CD4-positive, CD25-positive, alpha-beta regulatory T cell (primary cell): ENCODE data around the gene NPIPB13. TPM values are rescaled to one million over a fixed set of nuclear protein-coding genes. Genes with fewer than 3 reads are reported as not detected.
"Not testable (repeated sequence)": the region's sequence is repeated elsewhere in the genome, so short reads cannot be mapped to it uniquely, and the experiment has no call there.

Experiments used
- ATAC-seq, 2 donors: fragments of 150-1000 bp; cut with Tn5 transposase; one replicate each; pipeline ENCODE4 v1.10.0; 2021; ENCODE audit warnings: low read depth in 2 of 2, moderate number of reproducible peaks in 2 of 2, moderate library complexity in 1 of 2
- DNase-seq, 3 donors: peaks; one replicate each; pipeline versions ENCODE4 v3.0.0 to v3.0.0-alpha.2; 2012 to 2022; ENCODE audit warnings: mixed read lengths in 1 of 3
- H3K27ac ChIP-seq: one replicate; pipeline ENCODE4 v1.7.0; 2013; ENCODE audit warnings: mild to moderate bottlenecking, low read length; ENCODE audit not compliant: insufficient read depth, poor library complexity, severe bottlenecking
- H3K27me3 ChIP-seq: one replicate; pipeline ENCODE4 v1.7.0; 2013; ENCODE audit warnings: low read length; ENCODE audit not compliant: control insufficient read depth, insufficient read depth
- H3K36me3 ChIP-seq: one replicate; pipeline ENCODE4 v1.7.0; 2013; ENCODE audit warnings: mild to moderate bottlenecking, low read length, moderate library complexity; ENCODE audit not compliant: control insufficient read depth, insufficient read depth
- H3K4me1 ChIP-seq: 2 replicates; pipeline ENCODE4 v1.7.0; 2013; ENCODE audit warnings: mild to moderate bottlenecking, low read length; ENCODE audit not compliant: insufficient read depth, control insufficient read depth, poor library complexity, severe bottlenecking
- H3K4me3 ChIP-seq: one replicate; pipeline ENCODE4 v1.7.0; 2013; ENCODE audit warnings: low read depth, mild to moderate bottlenecking, low read length, moderate library complexity
- H3K9me3 ChIP-seq, 2 experiments: 1 replicate in 1 of 2; 2 replicates in 1 of 2; pipeline ENCODE4 v1.7.0; 2013; ENCODE audit warnings: low read length in 2 of 2, mild to moderate bottlenecking in 1 of 2, moderate library complexity in 1 of 2; ENCODE audit not compliant: control insufficient read depth in 2 of 2
- H3K27ac Mint-ChIP-seq, 3 donors: one replicate each; pipeline ENCODE4 v1.8.0; 2020 to 2022; ENCODE audit warnings: mild to moderate bottlenecking in 3 of 3, mixed read lengths in 3 of 3, moderate library complexity in 2 of 3
- H3K27me3 Mint-ChIP-seq: one replicate; pipeline ENCODE4 v1.8.0; 2022; ENCODE audit warnings: mild to moderate bottlenecking, mixed read lengths
- H3K36me3 Mint-ChIP-seq: one replicate; pipeline ENCODE4 v1.8.0; 2020; ENCODE audit warnings: mixed read lengths
- H3K4me1 Mint-ChIP-seq, 4 donors: one replicate each; pipeline ENCODE4 v1.8.0; 2020 to 2022; ENCODE audit warnings: mixed read lengths in 4 of 4, mild to moderate bottlenecking in 1 of 4
- H3K4me3 Mint-ChIP-seq, 4 donors: one replicate each; pipeline ENCODE4 v1.8.0; 2020 to 2022; ENCODE audit warnings: mild to moderate bottlenecking in 4 of 4, mixed read lengths in 4 of 4, moderate library complexity in 3 of 4
- H3K9me3 Mint-ChIP-seq, 7 donors: one replicate each; pipeline ENCODE4 v1.8.0; 2020 to 2022; ENCODE audit warnings: mixed read lengths in 7 of 7, mild to moderate bottlenecking in 3 of 7, moderate library complexity in 2 of 7
- polyA plus RNA-seq, 4 donors: library from polyadenylated mRNA; unstranded; fragments of 300-500 nt; fragmentation: Illumina TruSeq; gene quantifications; one replicate each; pipeline ENCODE4 v1.2.3, GENCODE V29; 2021
- total RNA-seq: library from RNA; stranded (reverse); gene quantifications from one replicate; pipeline ENCODE4 v1.2.3, GENCODE V29; 2022

NPIPB13 gene
- total and polyA plus RNA-seq, 5 donors from 2014 or later: 0.68 to 30.5 (median 0.89) TPM

DNA sequence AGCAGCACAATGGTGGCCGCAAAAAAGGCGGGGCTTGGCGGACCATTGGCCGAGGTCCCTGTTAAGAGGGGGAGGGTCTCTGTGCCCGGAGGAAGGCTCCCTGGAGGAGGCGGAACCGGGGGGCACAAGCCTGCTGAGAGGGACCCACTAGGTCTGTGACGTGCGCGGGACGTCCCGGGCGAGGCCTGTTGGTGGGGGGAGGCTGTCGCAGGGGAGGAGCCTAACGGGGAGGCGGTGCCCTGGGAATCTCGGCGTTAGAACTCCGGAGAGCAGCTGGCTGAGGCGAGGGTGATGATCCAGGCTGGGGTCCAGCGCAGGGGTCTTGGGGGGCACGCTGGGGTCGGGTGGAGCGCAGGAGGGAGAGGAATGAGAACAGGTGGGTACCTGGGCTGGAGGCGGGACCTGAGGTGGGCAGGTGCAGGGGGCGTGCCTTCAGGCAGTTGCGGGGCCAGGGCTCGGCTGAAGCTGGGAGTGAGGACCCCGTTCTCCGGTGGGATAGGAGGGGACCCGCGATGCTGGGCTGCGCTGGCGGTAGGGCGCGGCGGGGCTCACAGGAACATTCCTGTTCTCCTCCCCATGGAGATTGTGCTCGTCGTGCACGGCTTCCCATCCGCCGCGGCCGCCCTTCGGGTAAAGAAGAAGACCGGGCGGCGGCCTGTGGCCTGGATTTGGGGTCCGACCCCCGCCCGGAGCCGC lies 42.6 kb downstream of the NPIPB13 start:
- not testable (repeated sequence) for H3K36me3 Mint-ChIP-seq, H3K9me3 Mint-ChIP-seq, H3K4me3 ChIP-seq, H3K27ac ChIP-seq, H3K4me1 Mint-ChIP-seq, H3K4me1 ChIP-seq, H3K27ac Mint-ChIP-seq, H3K27me3 Mint-ChIP-seq, H3K36me3 ChIP-seq, DNase-seq, H3K4me3 Mint-ChIP-seq, H3K27me3 ChIP-seq, H3K9me3 ChIP-seq
- peak; percentile 41 to 54 for ATAC-seq

DNA sequence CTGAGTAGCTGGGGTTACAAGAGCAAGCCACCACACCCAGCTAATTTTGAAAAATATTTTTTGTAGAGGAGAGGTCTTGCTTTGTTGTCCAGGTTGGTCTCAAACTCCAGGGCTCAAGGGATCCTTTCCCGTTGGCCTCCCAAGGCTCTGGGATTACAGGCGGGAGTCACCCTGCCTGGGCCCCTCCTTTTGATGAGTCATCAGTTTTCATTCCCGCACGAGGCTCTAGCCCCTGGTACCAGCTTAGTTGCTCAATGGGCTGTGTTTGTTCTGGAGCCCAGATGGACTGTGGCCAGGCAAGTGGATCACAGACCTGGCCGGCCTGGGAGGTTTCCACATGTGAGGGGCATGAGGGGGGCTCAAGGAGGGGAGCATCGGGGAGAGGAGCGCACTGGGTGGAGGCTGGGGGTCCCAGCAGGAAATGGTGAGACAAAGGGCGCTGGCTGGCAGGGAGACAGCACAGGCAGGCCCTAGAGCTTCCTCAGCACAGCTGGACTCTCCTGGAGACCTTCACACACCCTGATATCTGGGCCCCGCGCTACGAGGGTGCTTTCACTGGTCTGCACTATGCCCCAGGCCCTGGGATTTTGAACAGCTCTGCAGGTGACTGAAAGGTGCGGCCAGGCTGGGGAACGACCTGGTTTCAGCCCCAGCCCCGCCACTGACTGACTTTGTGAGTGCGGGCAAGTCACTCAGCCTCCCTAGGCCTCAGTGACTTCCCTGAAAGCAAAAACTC lies 48.5 kb downstream of the NPIPB13 start:
- not testable (repeated sequence) for H3K36me3 Mint-ChIP-seq, H3K27me3 Mint-ChIP-seq, H3K4me3 ChIP-seq, H3K9me3 Mint-ChIP-seq, H3K4me1 ChIP-seq, H3K4me1 Mint-ChIP-seq, H3K36me3 ChIP-seq, H3K27me3 ChIP-seq, H3K27ac Mint-ChIP-seq, H3K9me3 ChIP-seq, H3K4me3 Mint-ChIP-seq, DNase-seq, ATAC-seq, H3K27ac ChIP-seq

DNA sequence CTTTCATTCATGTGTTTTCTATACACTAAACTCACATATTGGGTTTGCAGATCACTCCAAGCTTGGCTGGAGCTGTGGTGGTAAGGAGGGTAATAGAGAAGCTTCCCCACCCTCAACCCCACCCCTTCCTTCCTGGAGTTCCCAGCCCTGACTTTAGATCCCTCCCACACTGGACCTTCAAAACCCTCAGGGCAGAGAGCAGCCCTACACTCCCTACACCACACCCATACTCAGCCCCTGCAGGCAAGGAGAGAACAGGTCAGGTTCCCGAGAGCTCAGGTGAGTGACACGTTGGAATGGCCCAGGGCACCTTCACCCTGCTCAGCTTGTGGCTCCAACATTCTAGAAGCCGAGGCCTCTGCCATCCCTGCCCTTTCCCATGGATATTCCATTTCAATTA lies 49.2 kb downstream of the NPIPB13 start, which contains the start of gene SULT1A3:
TSS of gene SULT1A3 (plus strand) at position 207 of the 400 bp plus-strand sequence. CDS start 1,474 bp downstream, outside the sequence.
- not testable (repeated sequence) for H3K9me3 Mint-ChIP-seq, H3K4me1 ChIP-seq, H3K4me3 Mint-ChIP-seq, H3K27me3 ChIP-seq, H3K36me3 ChIP-seq, H3K4me3 ChIP-seq, DNase-seq, H3K27ac ChIP-seq, H3K9me3 ChIP-seq, H3K4me1 Mint-ChIP-seq, H3K27ac Mint-ChIP-seq, H3K36me3 Mint-ChIP-seq, H3K27me3 Mint-ChIP-seq, ATAC-seq

Other genes with a start within 250 kb of the NPIPB13 start
- not detected for gene DOC2A, start 237.5 kb downstream of the NPIPB13 start, total RNA-seq
- gene DOC2A, start 237.5 kb downstream of the NPIPB13 start, polyA plus RNA-seq: not detected
- gene C16orf92, start 225.3 kb downstream of the NPIPB13 start, total RNA-seq: not detected
- not detected for gene C16orf92, start 225.3 kb downstream of the NPIPB13 start, polyA plus RNA-seq
- not detected for gene TLCD3B, start 217.2 kb downstream of the NPIPB13 start, total RNA-seq
- gene TLCD3B, start 217.2 kb downstream of the NPIPB13 start, polyA plus RNA-seq: not detected
- gene ALDOA, start 182.7 kb downstream of the NPIPB13 start, total RNA-seq: 430 TPM
- gene ALDOA, start 182.7 kb downstream of the NPIPB13 start, polyA plus RNA-seq: 1,000 to 10,000 TPM; 1,129 to 1,243 (median 1,151) TPM
- 97.0 TPM for gene PPP4C, start 172.5 kb downstream of the NPIPB13 start, total RNA-seq
- 100 to 1,000 TPM; 232 to 289 (median 262) TPM for gene PPP4C, start 172.5 kb downstream of the NPIPB13 start, polyA plus RNA-seq
- gene TBX6, start 156.6 kb downstream of the NPIPB13 start, total RNA-seq: 0.42 TPM
- under 1 TPM in 1 of 4 donors, not detected in 3; 0.29 TPM for gene TBX6, start 156.6 kb downstream of the NPIPB13 start, polyA plus RNA-seq
- gene YPEL3, start 152.3 kb downstream of the NPIPB13 start, total RNA-seq: 121 TPM
- 100 to 1,000 TPM; 245 to 319 (median 297) TPM for gene YPEL3, start 152.3 kb downstream of the NPIPB13 start, polyA plus RNA-seq
- 26.7 TPM for gene GDPD3, start 134.9 kb downstream of the NPIPB13 start, total RNA-seq
- gene GDPD3, start 134.9 kb downstream of the NPIPB13 start, polyA plus RNA-seq: under 1 TPM in 2 of 4 donors, not detected in 2; 0.13 to 0.28 TPM
- gene MAPK3, start 125.3 kb downstream of the NPIPB13 start, total RNA-seq: 71.4 TPM
- 10 to 100 TPM in 1 of 4 donors, 1 to 10 TPM in 3; 7.3 to 12.6 (median 9.1) TPM for gene MAPK3, start 125.3 kb downstream of the NPIPB13 start, polyA plus RNA-seq
- gene CORO1A, start 64.9 kb downstream of the NPIPB13 start, total RNA-seq: 850 TPM
- gene CORO1A, start 64.9 kb downstream of the NPIPB13 start, polyA plus RNA-seq: 1,000 to 10,000 TPM; 1,269 to 1,770 (median 1,540) TPM
- gene BOLA2B, start 54.8 kb downstream of the NPIPB13 start, total RNA-seq: 58.2 TPM
- gene BOLA2B, start 54.8 kb downstream of the NPIPB13 start, polyA plus RNA-seq: 100 to 1,000 TPM; 163 to 225 (median 191) TPM
- gene SLX1A, start 54.6 kb downstream of the NPIPB13 start, total RNA-seq: 50.3 TPM
- 100 to 1,000 TPM in 3 of 4 donors, 10 to 100 TPM in 1; 56.8 to 136 (median 102) TPM for gene SLX1A, start 54.6 kb downstream of the NPIPB13 start, polyA plus RNA-seq
- gene SULT1A3, start 49.2 kb downstream of the NPIPB13 start, total RNA-seq: 19.3 TPM
- 1 to 10 TPM in 1 of 4 donors, under 1 TPM in 2, not detected in 1; 0.71 to 1.5 (median 0.91) TPM for gene SULT1A3, start 49.2 kb downstream of the NPIPB13 start, polyA plus RNA-seq
- gene CD2BP2, start 106.8 kb upstream of the NPIPB13 start, total RNA-seq: 46.7 TPM
- 10 to 100 TPM; 33.5 to 42.1 (median 37.2) TPM for gene CD2BP2, start 106.8 kb upstream of the NPIPB13 start, polyA plus RNA-seq
- 32.2 TPM for gene TBC1D10B, start 122.0 kb upstream of the NPIPB13 start, total RNA-seq
- gene TBC1D10B, start 122.0 kb upstream of the NPIPB13 start, polyA plus RNA-seq: 10 to 100 TPM in 1 of 4 donors, 1 to 10 TPM in 3; 7.1 to 11.7 (median 8.2) TPM
- gene MYL11, start 126.3 kb upstream of the NPIPB13 start, total RNA-seq: 4.1 TPM
- 1 to 10 TPM in 1 of 4 donors, not detected in 3; 1.7 TPM for gene MYL11, start 126.3 kb upstream of the NPIPB13 start, polyA plus RNA-seq
- gene SEPTIN1, start 134.1 kb upstream of the NPIPB13 start, total RNA-seq: 198 TPM
- gene SEPTIN1, start 134.1 kb upstream of the NPIPB13 start, polyA plus RNA-seq: 100 to 1,000 TPM; 157 to 205 (median 170) TPM
- 6.0 TPM for gene ZNF48, start 146.9 kb upstream of the NPIPB13 start, total RNA-seq
- 1 to 10 TPM; 4.5 to 8.0 (median 6.7) TPM for gene ZNF48, start 146.9 kb upstream of the NPIPB13 start, polyA plus RNA-seq
- gene ZNF771, start 159.1 kb upstream of the NPIPB13 start, total RNA-seq: 2.3 TPM
- 1 to 10 TPM; 1.7 to 3.8 (median 3.3) TPM for gene ZNF771, start 159.1 kb upstream of the NPIPB13 start, polyA plus RNA-seq
- 20.1 TPM for gene DCTPP1, start 181.6 kb upstream of the NPIPB13 start, total RNA-seq
- 100 to 1,000 TPM in 3 of 4 donors, 10 to 100 TPM in 1; 93.5 to 110 (median 103) TPM for gene DCTPP1, start 181.6 kb upstream of the NPIPB13 start, polyA plus RNA-seq
- gene SEPHS2, start 197.4 kb upstream of the NPIPB13 start, total RNA-seq: 26.0 TPM
- 10 to 100 TPM; 76.4 to 89.8 (median 81.5) TPM for gene SEPHS2, start 197.4 kb upstream of the NPIPB13 start, polyA plus RNA-seq
- gene ITGAL, start 224.3 kb upstream of the NPIPB13 start, total RNA-seq: 393 TPM
- gene ITGAL, start 224.3 kb upstream of the NPIPB13 start, polyA plus RNA-seq: 100 to 1,000 TPM; 106 to 155 (median 116) TPM